Mesenchymal stem cell (in vitro differentiated cells and primary cell): ENCODE results near the gene SETD2.

Experiments used
- DNase-seq: peaks from one replicate; pipeline ENCODE4 v3.0.0-alpha.2; 2013
- H2AFZ ChIP-seq: one replicate; pipeline ENCODE4 v1.6.1; 2013; ENCODE audit warnings: low read depth, mild to moderate bottlenecking, control low read depth, inconsistent platforms, low read length, moderate library complexity
- H2AK5ac ChIP-seq: 2 replicates; pipeline ENCODE4 v1.6.1; 2013; ENCODE audit warnings: low read length, moderate library complexity, mild to moderate bottlenecking, inconsistent platforms; ENCODE audit not compliant: severe bottlenecking
- H2BK120ac ChIP-seq: one replicate; pipeline ENCODE4 v1.6.1; 2013; ENCODE audit warnings: low read depth, mild to moderate bottlenecking, inconsistent platforms, low read length, moderate library complexity
- H2BK12ac ChIP-seq, 2 experiments: one replicate each; pipeline ENCODE4 v1.6.1; 2013; ENCODE audit warnings: inconsistent platforms in 2 of 2, low read length in 2 of 2, mild to moderate bottlenecking in 2 of 2, moderate library complexity in 2 of 2, control low read depth in 1 of 2
- H2BK15ac ChIP-seq: one replicate; pipeline ENCODE4 v1.6.1; 2013; ENCODE audit warnings: mild to moderate bottlenecking, low read depth, inconsistent platforms; ENCODE audit not compliant: poor library complexity, severe bottlenecking
- H2BK5ac ChIP-seq: 2 replicates; pipeline ENCODE4 v1.6.1; 2013; ENCODE audit warnings: low read depth, mild to moderate bottlenecking, low read length, control low read depth, inconsistent platforms; ENCODE audit not compliant: poor library complexity, severe bottlenecking
- H3K14ac ChIP-seq, 2 experiments: one replicate each; pipeline ENCODE4 v1.6.1; 2013; ENCODE audit warnings: inconsistent platforms in 2 of 2, low read length in 2 of 2, control low read depth in 1 of 2, mild to moderate bottlenecking in 1 of 2, moderate library complexity in 1 of 2
- H3K18ac ChIP-seq, 2 experiments: one replicate each; pipeline ENCODE4 v1.6.1; 2013; ENCODE audit warnings: inconsistent platforms in 2 of 2, low read length in 2 of 2, control low read depth in 1 of 2, low read depth in 1 of 2, mild to moderate bottlenecking in 1 of 2
- H3K23ac ChIP-seq, 2 experiments: one replicate each; pipeline ENCODE4 v1.6.1; 2013; ENCODE audit warnings: inconsistent platforms in 2 of 2, low read length in 2 of 2, mild to moderate bottlenecking in 2 of 2, moderate library complexity in 2 of 2, control low read depth in 1 of 2
- H3K27ac ChIP-seq: 2 replicates; pipeline ENCODE4 v1.5.1; 2013; ENCODE audit warnings: mild to moderate bottlenecking, moderate library complexity, low read length, control low read depth, inconsistent platforms; ENCODE audit not compliant: poor library complexity, severe bottlenecking
- H3K27me3 ChIP-seq, 2 experiments: 2 replicates each; pipeline versions ENCODE4 v1.6.1 to v1.7.0; 2013; ENCODE audit warnings: low read length in 2 of 2, mild to moderate bottlenecking in 2 of 2, moderate library complexity in 2 of 2, control low read depth in 1 of 2, inconsistent platforms in 1 of 2; ENCODE audit not compliant: control insufficient read depth in 1 of 2, insufficient read depth in 1 of 2
- H3K36me3 ChIP-seq, 2 experiments: 2 replicates each; pipeline versions ENCODE4 v1.6.1 to v1.7.0; 2013; ENCODE audit warnings: low read length in 2 of 2, control low read depth in 1 of 2, inconsistent platforms in 1 of 2, low read depth in 1 of 2, mild to moderate bottlenecking in 1 of 2; ENCODE audit not compliant: insufficient read depth in 2 of 2, control insufficient read depth in 1 of 2
- H3K4ac ChIP-seq, 2 experiments: one replicate each; pipeline ENCODE4 v1.6.1; 2013; ENCODE audit warnings: inconsistent platforms in 2 of 2, low read length in 2 of 2, mild to moderate bottlenecking in 2 of 2, moderate library complexity in 2 of 2, control low read depth in 1 of 2, low read depth in 1 of 2
- H3K4me1 ChIP-seq: 2 replicates; pipeline ENCODE4 v1.6.1; 2013; ENCODE audit warnings: low read depth, low read length, control low read depth; ENCODE audit not compliant: control insufficient read depth, insufficient read depth
- H3K4me2 ChIP-seq: 2 replicates; pipeline ENCODE4 v1.6.1; 2013; ENCODE audit warnings: low read length, mild to moderate bottlenecking, inconsistent platforms; ENCODE audit not compliant: poor library complexity, severe bottlenecking
- H3K4me3 ChIP-seq, 2 experiments: 2 replicates each; pipeline versions ENCODE4 v1.5.1 to v1.7.0; 2013; ENCODE audit warnings: low read length in 2 of 2, mild to moderate bottlenecking in 2 of 2, control low read depth in 1 of 2, low read depth in 1 of 2; ENCODE audit not compliant: insufficient read depth in 1 of 2
- H3K79me1 ChIP-seq: replicated peaks from 2 replicates; pipeline ENCODE4 v1.6.1; 2013; ENCODE audit warnings: mild to moderate bottlenecking, control low read depth, low read length, inconsistent platforms; ENCODE audit not compliant: poor library complexity, severe bottlenecking
- H3K9ac ChIP-seq: 2 replicates; pipeline ENCODE4 v1.7.0; 2013; ENCODE audit warnings: mild to moderate bottlenecking, low read length, moderate library complexity
- H3K9me3 ChIP-seq: 2 replicates; pipeline ENCODE4 v1.7.0; 2013; ENCODE audit warnings: mild to moderate bottlenecking, low read length; ENCODE audit not compliant: control insufficient read depth
- H4K8ac ChIP-seq: one replicate; pipeline ENCODE4 v1.6.1; 2013; ENCODE audit warnings: inconsistent platforms, mild to moderate bottlenecking, low read length, moderate library complexity
- H4K91ac ChIP-seq: one replicate; pipeline ENCODE4 v1.6.1; 2013; ENCODE audit warnings: mild to moderate bottlenecking, low read length, inconsistent platforms
- WGBS: methylation state at CpG from one replicate; pipeline ENCODE4 v1.1.7; 2013; ENCODE audit warnings: mixed read lengths; 5-methylcytosine and 5-hydroxymethylcytosine counted together

The SETD2 gene

DNA sequence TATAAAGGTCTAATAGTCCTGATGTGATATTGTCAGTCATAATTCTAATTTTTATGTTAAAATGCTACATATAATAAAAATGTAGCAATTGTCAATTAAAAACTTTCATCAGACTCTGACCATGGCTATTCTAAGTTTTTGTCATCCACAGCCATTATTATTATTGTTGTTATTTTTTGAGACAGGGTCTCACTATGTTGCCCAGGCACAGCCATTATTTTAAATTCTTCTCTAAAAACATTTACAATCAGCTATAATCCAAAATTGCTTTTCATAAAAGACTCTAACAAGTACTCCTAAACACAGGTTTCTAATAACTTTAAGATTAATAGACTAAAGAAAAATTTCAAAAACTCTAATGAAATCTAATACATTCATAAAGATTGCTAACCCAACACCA is 41.0 kb upstream of the SETD2 start:
- H4K8ac ChIP-seq = no peak overlapping the region
- no peak overlapping the region for H3K4ac ChIP-seq
- no peak overlapping the region for H3K27ac ChIP-seq
- H2AFZ ChIP-seq = no peak overlapping the region
- no peak overlapping the region for H3K4me3 ChIP-seq
- no peak overlapping the region for H3K4me2 ChIP-seq
- no peaks in the 10 kb centered on the region for H3K36me3 ChIP-seq
- no peaks in the 10 kb centered on the region for H3K27me3 ChIP-seq
- no peak overlapping the region for H2AK5ac ChIP-seq
- no peak overlapping the region for H2BK12ac ChIP-seq
- H3K14ac ChIP-seq = no peak overlapping the region
- no peak overlapping the region for H2BK5ac ChIP-seq
- H3K9ac ChIP-seq = no peak overlapping the region
- H3K18ac ChIP-seq = no peak overlapping the region
- no peaks in the 10 kb centered on the region for H3K79me1 ChIP-seq
- no peaks in the 10 kb centered on the region for H3K9me3 ChIP-seq
- no peak overlapping the region for H2BK120ac ChIP-seq
- no peak overlapping the region for H3K23ac ChIP-seq
- no peak for DNase-seq
- no peaks in the 10 kb centered on the region for H3K4me1 ChIP-seq
- no peak overlapping the region for H2BK15ac ChIP-seq
- H4K91ac ChIP-seq = no peak overlapping the region

DNA sequence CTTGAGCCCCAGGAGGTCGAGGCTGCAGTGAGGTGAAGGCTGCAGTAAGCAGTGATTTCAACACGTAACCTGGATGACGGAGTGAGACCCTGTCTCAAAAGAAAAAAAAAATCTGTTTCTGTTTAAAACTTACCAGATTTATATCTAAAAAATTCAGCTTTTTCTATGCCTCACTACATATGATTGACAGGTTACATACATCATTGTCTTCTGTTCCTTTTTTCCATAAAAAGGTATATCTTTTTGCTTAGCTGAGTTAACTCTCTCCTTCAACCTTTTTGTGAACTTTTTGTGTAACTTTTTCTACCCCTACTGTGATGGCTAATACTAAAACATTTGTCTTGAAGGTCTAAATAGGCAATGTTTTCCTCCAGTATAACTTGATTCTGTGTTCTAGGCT is 38.6 kb upstream of the SETD2 start:
- no peak overlapping the region for H2BK5ac ChIP-seq
- no peak overlapping the region for H4K8ac ChIP-seq
- no peak overlapping the region for H3K4me2 ChIP-seq
- H4K91ac ChIP-seq = no peak overlapping the region
- no peak overlapping the region for H3K27ac ChIP-seq
- no peak for DNase-seq
- no peak overlapping the region for H3K14ac ChIP-seq
- no peak overlapping the region for H3K9ac ChIP-seq
- H2BK15ac ChIP-seq = no peak overlapping the region
- H2AK5ac ChIP-seq = no peak overlapping the region
- no peak overlapping the region for H2BK120ac ChIP-seq
- H3K4me1 ChIP-seq = no peaks in the 10 kb centered on the region
- H3K18ac ChIP-seq = no peak overlapping the region
- no peak overlapping the region for H3K23ac ChIP-seq
- no peaks in the 10 kb centered on the region for H3K79me1 ChIP-seq
- no peak overlapping the region for H3K4me3 ChIP-seq
- H3K27me3 ChIP-seq = no peaks in the 10 kb centered on the region
- 89% methylated on average over 3 of the region's 3 CpGs for WGBS
- H2BK12ac ChIP-seq = no peak overlapping the region
- H3K36me3 ChIP-seq = no peaks in the 10 kb centered on the region
- no peaks in the 10 kb centered on the region for H3K9me3 ChIP-seq
- H3K4ac ChIP-seq = no peak overlapping the region
- no peak overlapping the region for H2AFZ ChIP-seq

- Histone ChIP-seq H3K36me3 (peaks cover 0 to 3% of the 10 kb centered on the region in 2 experiments), H3K14ac (no peak overlapping the region), H3K27ac (no peak overlapping the region), H2BK12ac (no peak overlapping the region), H3K27me3 (no peaks in the 10 kb centered on the region), H3K4me1 (no peaks in the 10 kb centered on the region), H2BK5ac (no peak overlapping the region), H4K91ac (no peak overlapping the region), H2AK5ac (no peak overlapping the region), H3K4me3 (no peak overlapping the region), H3K9me3 (no peaks in the 10 kb centered on the region), H3K23ac (no peak overlapping the region), H3K4ac (no peak overlapping the region), H3K4me2 (no peak overlapping the region), H2BK120ac (no peak overlapping the region), H2AFZ (no peak overlapping the region), H3K9ac (no peak overlapping the region), H3K18ac (no peak overlapping the region), H3K79me1 (no peaks in the 10 kb centered on the region), H2BK15ac (no peak overlapping the region), H4K8ac (no peak overlapping the region)
- DNase-seq = no peak
- 83% methylated on average over 2 of the region's 3 CpGs for WGBS
Observed at GRCh38 chr3:47197287-47197686, 33.4 kb upstream of the SETD2 start.

DNA sequence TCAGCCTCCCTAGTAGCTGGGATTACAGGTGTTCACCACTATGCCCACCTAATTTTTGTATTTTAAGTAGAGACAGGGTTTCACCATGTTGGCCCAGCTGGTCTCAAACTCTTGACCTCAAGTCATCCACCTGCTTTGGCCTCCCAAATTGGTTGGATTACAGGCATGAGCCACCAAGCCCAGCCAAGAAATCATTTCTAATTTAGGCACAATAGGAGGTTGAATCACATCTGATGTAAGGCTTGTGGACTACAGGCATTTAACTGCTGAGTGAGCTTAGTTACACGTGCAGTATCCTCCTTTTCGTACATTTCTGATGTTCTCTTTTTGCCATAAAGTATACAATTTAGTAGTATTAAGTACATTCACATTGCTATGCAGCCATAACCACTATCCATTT is 31.1 kb upstream of the SETD2 start:
- Histone ChIP-seq H4K91ac (no peak overlapping the region), H2BK5ac (no peak overlapping the region), H2AK5ac (no peak overlapping the region), H2AFZ (no peak overlapping the region), H3K14ac (no peak overlapping the region), H3K4me2 (no peak overlapping the region), H3K27me3 (no peaks in the 10 kb centered on the region), H4K8ac (no peak overlapping the region), H3K18ac (no peak overlapping the region), H3K4me1 (no peaks in the 10 kb centered on the region), H3K4ac (no peak overlapping the region), H3K79me1 (no peaks in the 10 kb centered on the region), H3K23ac (no peak overlapping the region), H3K9me3 (no peaks in the 10 kb centered on the region), H3K9ac (no peak overlapping the region), H3K4me3 (no peak overlapping the region), H3K27ac (no peak overlapping the region), H2BK12ac (no peak overlapping the region), H2BK120ac (no peak overlapping the region), H2BK15ac (no peak overlapping the region), H3K36me3 (peaks cover 0 to 3% of the 10 kb centered on the region in 2 experiments)
- no CpG with 5 or more reads among the region's 2 CpGs for WGBS
- DNase-seq = no peak
